EH (cell line): ENCODE data around the gene CKMT1B.
"Not testable (repeated sequence)": the region's sequence is repeated elsewhere in the genome, so short reads cannot be mapped to it uniquely, and the experiment has no call there.

ENCODE experiments used
- DNase-seq: peaks from one replicate; pipeline ENCODE4 v3.0.0-alpha.2; 2015; ENCODE audit warnings: low read depth

The CKMT1B gene

GRCh38 chr15:43638464-43639204 is 44.8 kb downstream of the CKMT1B start:
- DNase-seq = not testable (repeated sequence)
